Stimulated activated CD8-positive, alpha-beta memory T cell treated with anti-CD3 and anti-CD28 coated beads, Interleukin-7, amount 100 ng/mL, for 48 hours (primary cell): ENCODE results near the gene UBE2J2.

Experiments
- DNase-seq, 2 donors: peaks; one replicate each; pipeline ENCODE4 v3.0.0-alpha.2; 2020; ENCODE audit warnings: low read depth in 1 of 2; ENCODE audit errors: extremely low read depth in 1 of 2

Gene UBE2J2

GRCh38 chr1:1230656-1231399, 42.8 kb downstream of the UBE2J2 start:
- no peak for DNase-seq

- no peak for DNase-seq
These were observed 43.9 kb downstream of the UBE2J2 start for GRCh38 chr1:1229770-1230169.

GRCh38 chr1:1228596-1229321, 44.9 kb downstream of the UBE2J2 start:
- no peak for DNase-seq

- DNase-seq = no peak
These were observed 45.5 kb downstream of the UBE2J2 start for GRCh38 chr1:1228187-1228586.

GRCh38 chr1:1227386-1227785, 46.3 kb downstream of the UBE2J2 start:
- DNase-seq = no peak

- DNase-seq = no peak
These were observed 46.9 kb downstream of the UBE2J2 start for GRCh38 chr1:1226566-1227362.

GRCh38 chr1:1225913-1226312, 47.7 kb downstream of the UBE2J2 start:
- DNase-seq = no peak

- no peak for DNase-seq
These were observed 48.3 kb downstream of the UBE2J2 start for GRCh38 chr1:1225238-1225845.

- DNase-seq = no peak
These were observed 49.8 kb downstream of the UBE2J2 start for GRCh38 chr1:1223891-1224290.

GRCh38 chr1:1223321-1223720, 50.3 kb downstream of the UBE2J2 start:
- DNase-seq = no peak

- DNase-seq = no peak
These were observed 51.0 kb downstream of the UBE2J2 start for GRCh38 chr1:1222575-1223225.

GRCh38 chr1:1221887-1222574, 51.6 kb downstream of the UBE2J2 start:
- DNase-seq = no peak

GRCh38 chr1:1220197-1220596, 53.5 kb downstream of the UBE2J2 start:
- no peak for DNase-seq

- DNase-seq = no peak
These were observed 54.3 kb downstream of the UBE2J2 start for GRCh38 chr1:1219341-1219740.

GRCh38 chr1:1218524-1219200, 55.0 kb downstream of the UBE2J2 start:
- DNase-seq = no peak

GRCh38 chr1:1217621-1218523, 55.8 kb downstream of the UBE2J2 start:
- DNase-seq = no peak

- no peak for DNase-seq
These were observed 56.7 kb downstream of the UBE2J2 start for GRCh38 chr1:1216770-1217620.
